Uterus (tissue), 4 donors: Measurements from ENCODE around the gene KIAA0753. TPM values are rescaled to one million over a fixed set of nuclear protein-coding genes. Genes with fewer than 3 reads are reported as not detected.

Experiments used
- DNase-seq, 2 donors: peaks; one replicate each; pipeline ENCODE4 v3.0.0-alpha.2; 2019 to 2020
- H3K27ac ChIP-seq, 2 donors: fragments of 200-600 bp; sonication (generic); 1 replicate in 1 of 2; 2 replicates in 1 of 2; pipeline ENCODE4 v1.5.1; 2016 to 2018
- H3K27me3 ChIP-seq, 2 donors: fragments of 200-600 bp; sonication (generic); one replicate each; pipeline ENCODE4 v1.5.1; 2018 to 2019; ENCODE audit warnings: control low read depth in 1 of 2
- H3K36me3 ChIP-seq, 2 donors: fragments of 200-600 bp; sonication (generic); one replicate each; pipeline ENCODE4 v1.5.1; 2019; ENCODE audit warnings: control low read depth in 1 of 2
- H3K4me1 ChIP-seq, 2 donors: fragments of 200-600 bp; sonication (generic); one replicate each; pipeline ENCODE4 v1.5.1; 2018 to 2019; ENCODE audit warnings: control low read depth in 1 of 2
- H3K4me3 ChIP-seq, 2 donors: fragments of 200-600 bp; sonication (generic); 1 replicate in 1 of 2; 2 replicates in 1 of 2; pipeline ENCODE4 v1.5.1; 2018 to 2019; ENCODE audit warnings: mild to moderate bottlenecking in 1 of 2
- H3K9me3 ChIP-seq, 2 donors: fragments of 200-600 bp; sonication (generic); one replicate each; pipeline ENCODE4 v1.5.1; 2019; ENCODE audit warnings: control low read depth in 1 of 2
- CTCF ChIP-seq, 4 experiments: fragments of 200-600 bp in 2 of 4; fragments of 450-650 bp in 2 of 4; sonication (generic) in 2 of 4; IDR thresholded peaks; one replicate each; pipeline ENCODE4 v1.5.1; 2016 to 2019; ENCODE audit warnings: antibody characterized with exemption in 4 of 4, mild to moderate bottlenecking in 2 of 4, moderate library complexity in 1 of 4
- POLR2A ChIP-seq, 2 donors: fragments of 450-650 bp; IDR thresholded peaks; one replicate each; pipeline ENCODE4 v1.6.1; 2016; ENCODE audit warnings: antibody characterized with exemption in 2 of 2, mild to moderate bottlenecking in 1 of 2, moderate library complexity in 1 of 2
- intact Hi-C: fragments of 100-400 bp; cut with DNase I; formaldehyde crosslinking; loops from one replicate; pipeline ENCODE4 v1.15.1; 2023; ENCODE audit warnings: low total_unique reads
- total RNA-seq, 4 donors: library from RNA; depleted of rRNA in 3 of 4; stranded (reverse); fragments of >200 nt in 3 of 4; gene quantifications; one replicate each; pipeline versions ENCODE4 v1.1.0 to v1.2.4, GENCODE V29; 2014 to 2023
- donor health status: DM: yes; HTN: yes; CAD: no.

The KIAA0753 gene
- total RNA-seq, 4 donors from 2014 or later, result 6.2 to 52.3 (median 28.8) TPM

- TF ChIP-seq POLR2A (IDR thresholded peaks at IDR 0.05), result no peak
- TF ChIP-seq CTCF (IDR thresholded peaks at IDR 0.05), result no peak
- Histone ChIP-seq H3K4me1 (peaks cover 0 to 13% of the 10 kb centered on the region in 2 donors), H3K27ac (peak overlapping the region; percentile 73 to 81), H3K36me3 (no peaks in the 10 kb centered on the region), H3K4me3 (peak overlapping the region; percentile 87 to 90), H3K27me3 (no peaks in the 10 kb centered on the region), H3K9me3 (no peaks in the 10 kb centered on the region)
- intact Hi-C loops, result no loop called here
- peak in 1 of 2 donors; percentile 28 for DNase-seq
Observed at GRCh38 chr17:6639586-6640535, 650 bp downstream of the KIAA0753 start.

GRCh38 chr17:6639014-6639585 lies 1.4 kb downstream of the KIAA0753 start:
- DNase-seq, result no peak
- no peak for TF ChIP-seq POLR2A (IDR thresholded peaks at IDR 0.05)
- TF ChIP-seq CTCF (IDR thresholded peaks at IDR 0.05), result no peak
- Histone ChIP-seq H3K4me3 (peak overlapping the region; percentile 87 to 90), H3K36me3 (no peaks in the 10 kb centered on the region), H3K27ac (no peak overlapping the region), H3K9me3 (no peaks in the 10 kb centered on the region), H3K4me1 (peaks cover 0 to 13% of the 10 kb centered on the region in 2 donors), H3K27me3 (no peaks in the 10 kb centered on the region)
- intact Hi-C loops, result no loop called here

GRCh38 chr17:6638046-6638908 lies 2.2 kb downstream of the KIAA0753 start:
- Histone ChIP-seq H3K27me3 (no peaks in the 10 kb centered on the region), H3K4me1 (peaks cover 0 to 13% of the 10 kb centered on the region in 2 donors), H3K4me3 (no peak overlapping the region), H3K27ac (no peak overlapping the region), H3K36me3 (no peaks in the 10 kb centered on the region), H3K9me3 (no peaks in the 10 kb centered on the region)
- no peak for TF ChIP-seq POLR2A (IDR thresholded peaks at IDR 0.05)
- TF ChIP-seq CTCF (IDR thresholded peaks at IDR 0.05), result no peak
- intact Hi-C loops, result no loop called here
- DNase-seq, result no peak

GRCh38 chr17:6637458-6637840 lies 3.1 kb downstream of the KIAA0753 start:
- no peaks in the 10 kb centered on the region for H3K36me3 ChIP-seq
- no peaks in the 10 kb centered on the region for H3K9me3 ChIP-seq
- peaks cover 0 to 13% of the 10 kb centered on the region in 2 donors for H3K4me1 ChIP-seq
- H3K4me3 ChIP-seq, result no peak overlapping the region
- no peak for DNase-seq
- H3K27me3 ChIP-seq, result no peaks in the 10 kb centered on the region
- H3K27ac ChIP-seq, result no peak overlapping the region
- intact Hi-C loops, result no loop called here
- TF ChIP-seq CTCF (IDR thresholded peaks at IDR 0.05), result no peak
- no peak for TF ChIP-seq POLR2A (IDR thresholded peaks at IDR 0.05)
